GM23338 (cell line): Measurements from ENCODE around the gene TRIO. TPM values are rescaled to one million over a fixed set of nuclear protein-coding genes. Genes with fewer than 3 reads are reported as not detected.

Experiments
- CREB1 ChIP-seq: fragments of 250-450 bp; sonication (Bioruptor Pico); IDR thresholded peaks from 2 replicates; pipeline ENCODE4 v1.5.0; 2020; ENCODE audit warnings: low read depth, mild to moderate bottlenecking, moderate library complexity
- EZH2 ChIP-seq: fragments of 200-600 bp; sonication (generic); IDR thresholded peaks from one replicate; pipeline ENCODE4 v1.8.0; 2017; ENCODE audit warnings: antibody characterized with exemption, mild to moderate bottlenecking, low read depth; ENCODE audit not compliant: unreplicated experiment
- NANOG ChIP-seq: IDR thresholded peaks from 2 replicates; pipeline ENCODE4 v1.6.1; 2016; ENCODE audit warnings: antibody characterized with exemption, borderline replicate concordance
- POLR2AphosphoS5 ChIP-seq: IDR thresholded peaks from 2 replicates; pipeline ENCODE4 v1.6.1; 2016; ENCODE audit warnings: antibody characterized with exemption, low read depth
- REST ChIP-seq: IDR thresholded peaks from one replicate; pipeline ENCODE4 v1.6.1; 2018; ENCODE audit warnings: antibody characterized with exemption; ENCODE audit not compliant: unreplicated experiment
- ZNF114 ChIP-seq: fragments of 250-450 bp; sonication (Bioruptor Pico); IDR thresholded peaks from 2 replicates; pipeline ENCODE4 v1.5.0; 2020; ENCODE audit warnings: mild to moderate bottlenecking, moderate library complexity
- ZNF331 ChIP-seq: fragments of 250-450 bp; sonication (Bioruptor Pico); IDR thresholded peaks from 2 replicates; pipeline ENCODE4 v1.5.0; 2020; ENCODE audit warnings: low read depth, mild to moderate bottlenecking, moderate library complexity
- ZNF462 ChIP-seq: fragments of 250-450 bp; sonication (Bioruptor Pico); IDR thresholded peaks from 2 replicates; pipeline ENCODE4 v1.5.0; 2020; ENCODE audit warnings: mild to moderate bottlenecking, moderate library complexity
- polyA plus RNA-seq: library from polyadenylated mRNA; unstranded; fragments of >200 nt; fragmentation: Nextera tagmentation; extraction: Ambion mirVana; gene quantifications from 2 replicates; pipeline ENCODE4 v1.2.1, GENCODE V29; 2016
- total RNA-seq: library from RNA; depleted of rRNA; stranded (reverse); fragments of >200 nt; shearing (Covaris generic); gene quantifications from 2 replicates; pipeline ENCODE4 v1.2.3, GENCODE V29; 2014

The TRIO gene
- total and polyA plus RNA-seq, 2 experiments from 2014 or later: 13.8 to 113 TPM

- no peak for TF ChIP-seq ZNF462
- TF ChIP-seq CREB1 (CRISPR knock-in tag): no peak
- no peak for TF ChIP-seq NANOG
- TF ChIP-seq ZNF114 (CRISPR knock-in tag): no peak
- TF ChIP-seq ZNF331 (CRISPR knock-in tag): no peak
- no peak for TF ChIP-seq REST
- no peak for TF ChIP-seq EZH2
- no peak for TF ChIP-seq POLR2AphosphoS5
These were observed 43.1 kb downstream of the TRIO start (continued) for GRCh38 chr5:14186059-14186830.
